Liver (tissue), 9 donors: ENCODE results near the gene CDH26. TPM values are rescaled to one million over a fixed set of nuclear protein-coding genes. Genes with fewer than 3 reads are reported as not detected.

Experiments
- DNase-seq: peaks from one replicate; pipeline ENCODE4 v3.0.0-alpha.2; 2017; ENCODE audit warnings: low spot score
- H3K27ac ChIP-seq, 2 donors: one replicate each; pipeline ENCODE4 v1.7.0; 2013; ENCODE audit warnings: inconsistent platforms in 2 of 2, low read length in 2 of 2, control low read depth in 1 of 2, low read depth in 1 of 2, mild to moderate bottlenecking in 1 of 2
- H3K27me3 ChIP-seq, 4 donors: one replicate each; pipeline versions ENCODE4 v1.6.1 to v1.7.0; 2013; ENCODE audit warnings: low read length in 3 of 4, inconsistent platforms in 1 of 4, mild to moderate bottlenecking in 1 of 4, moderate library complexity in 1 of 4; ENCODE audit not compliant: control insufficient read depth in 4 of 4, insufficient read depth in 4 of 4
- H3K36me3 ChIP-seq, 4 donors: one replicate each; pipeline versions ENCODE4 v1.6.1 to v1.7.0; 2013; ENCODE audit warnings: low read length in 3 of 4, mild to moderate bottlenecking in 3 of 4, low read depth in 1 of 4, moderate library complexity in 1 of 4; ENCODE audit not compliant: control insufficient read depth in 4 of 4, insufficient read depth in 3 of 4
- H3K4me1 ChIP-seq, 4 donors: one replicate each; pipeline versions ENCODE4 v1.6.1 to v1.7.0; 2013; ENCODE audit warnings: low read length in 3 of 4, mild to moderate bottlenecking in 3 of 4, moderate library complexity in 1 of 4; ENCODE audit not compliant: control insufficient read depth in 4 of 4, insufficient read depth in 4 of 4
- H3K4me3 ChIP-seq, 3 donors: one replicate each; pipeline versions ENCODE4 v1.6.1 to v1.7.0; 2013; ENCODE audit warnings: low read length in 3 of 3, control low read depth in 1 of 3, low read depth in 1 of 3, mild to moderate bottlenecking in 1 of 3
- H3K9ac ChIP-seq, 2 donors: one replicate each; pipeline ENCODE4 v1.7.0; 2013; ENCODE audit warnings: low read length in 2 of 2, mild to moderate bottlenecking in 2 of 2, moderate library complexity in 2 of 2, control low read depth in 1 of 2, low read depth in 1 of 2
- H3K9me3 ChIP-seq, 4 donors: one replicate each; pipeline versions ENCODE4 v1.6.1 to v1.7.0; 2013; ENCODE audit warnings: low read length in 3 of 4; ENCODE audit not compliant: control insufficient read depth in 4 of 4
- CTCF ChIP-seq: fragments of 150-350 bp; IDR thresholded peaks from 2 replicates; pipeline ENCODE4 v1.5.1; 2017; ENCODE audit warnings: improper control_type of control experiment, low read depth, low read length; ENCODE audit not compliant: missing input control
- GABPA ChIP-seq, 2 donors: IDR thresholded peaks in 1 of 2; conservative IDR thresholded peaks in 1 of 2; 2 replicates each; pipeline ENCODE4 v1.6.1; 2016; ENCODE audit warnings: antibody characterized with exemption in 2 of 2, mild to moderate bottlenecking in 1 of 2, moderate library complexity in 1 of 2
- NR2F2 ChIP-seq: IDR thresholded peaks from 2 replicates; pipeline ENCODE4 v1.6.1; 2016; ENCODE audit warnings: antibody characterized with exemption
- RAD21 ChIP-seq, 2 donors: IDR thresholded peaks; 2 replicates each; pipeline ENCODE4 v1.6.1; 2016; ENCODE audit warnings: antibody characterized with exemption in 2 of 2, mild to moderate bottlenecking in 2 of 2
- REST ChIP-seq: IDR thresholded peaks from 2 replicates; pipeline ENCODE4 v1.6.1; 2016; ENCODE audit warnings: antibody characterized with exemption, mild to moderate bottlenecking
- WGBS: extraction: QIAGEN DNeasy Blood & Tissue Kit; methylation state at CpG from one replicate; pipeline ENCODE4 v1.1.7; 2013; 5-methylcytosine and 5-hydroxymethylcytosine counted together
- polyA plus RNA-seq, 2 donors: library from polyadenylated mRNA; stranded (reverse) in 1 of 2; unstranded in 1 of 2; fragments of 200-250 nt in 1 of 2; fragments of >200 nt in 1 of 2; fragmentation: Nextera tagmentation in 1 of 2; extraction: Ambion mirVana in 1 of 2; gene quantifications; one replicate each; pipeline versions ENCODE4 v1.2.1 to v1.2.3, GENCODE V29; 2013 to 2015
- total RNA-seq, 2 donors: library from RNA; depleted of rRNA; stranded (reverse); fragments of >200 nt; gene quantifications; one replicate each; pipeline ENCODE4 v1.2.3, GENCODE V29; 2014
- donor health status: healthy.
- donor health status: healthy.
- donor health status: healthy.
- donor health status: healthy.
- donor health status: healthy.

Gene CDH26
- total and polyA plus RNA-seq, 4 donors: 0.03 to 0.70 (median 0.43) TPM

GRCh38 chr20:59945731-59946130, 12.5 kb upstream of the CDH26 start:
- TF ChIP-seq RAD21 (IDR thresholded peaks at IDR 0.05) (no peak), REST (no peak)
- no peaks in the 10 kb centered on the region for H3K27me3 ChIP-seq
- no peak for DNase-seq
- H3K27ac ChIP-seq: no peak overlapping the region
- H3K9ac ChIP-seq: no peak overlapping the region
- peaks cover 0 to 7% (median 5%) of the 10 kb centered on the region in 4 donors for H3K4me1 ChIP-seq
- no peaks in the 10 kb centered on the region for H3K9me3 ChIP-seq
- H3K36me3 ChIP-seq: peaks cover 0 to 8% (median 6%) of the 10 kb centered on the region in 4 donors
- no peak overlapping the region for H3K4me3 ChIP-seq
- WGBS: 95% methylated on average over 2 of the region's 2 CpGs

- TF ChIP-seq NR2F2: no peak
- 92% methylated on average over 8 of the region's 8 CpGs for WGBS
- Histone ChIP-seq H3K4me3 (no peak overlapping the region), H3K27me3 (no peaks in the 10 kb centered on the region), H3K4me1 (no peaks in the 10 kb centered on the region), H3K9ac (no peak overlapping the region), H3K9me3 (no peaks in the 10 kb centered on the region), H3K27ac (no peak overlapping the region), H3K36me3 (peaks cover 0 to 8% (median 6%) of the 10 kb centered on the region in 4 donors)
- no peak for DNase-seq
Measured at GRCh38 chr20:59947376-59947775, 10.8 kb upstream of the CDH26 start.

GRCh38 chr20:59948212-59948611, 10.0 kb upstream of the CDH26 start:
- H3K36me3 ChIP-seq: peaks cover 0 to 8% (median 6%) of the 10 kb centered on the region in 4 donors
- no peaks in the 10 kb centered on the region for H3K27me3 ChIP-seq
- WGBS: 70% methylated on average over 1 of the region's 1 CpG
- H3K9ac ChIP-seq: peak overlapping the region in 1 of 2 donors; percentile 29
- no peak for TF ChIP-seq REST
- TF ChIP-seq CTCF: no peak
- no peak for TF ChIP-seq NR2F2
- TF ChIP-seq GABPA (IDR thresholded peaks at IDR 0.05 in 1 of 2, conservative IDR thresholded peaks at IDR 0.05 in 1 of 2): no peak
- no peaks in the 10 kb centered on the region for H3K9me3 ChIP-seq
- H3K4me3 ChIP-seq: no peak overlapping the region
- H3K4me1 ChIP-seq: no peaks in the 10 kb centered on the region
- no peak overlapping the region for H3K27ac ChIP-seq
- no peak for DNase-seq
